HepG2 (cell line): ENCODE measurements around the gene MYL6B.

Experiments
- CHD2 ChIP-seq: IDR thresholded peaks from 2 replicates; pipeline ENCODE4 v1.6.1; 2011; ENCODE audit warnings: low read depth, low read length, improper control_type of control experiment
- GPN1 ChIP-seq: sonication (generic); formaldehyde crosslinking; IDR thresholded peaks from 2 replicates; pipeline ENCODE4 v1.5.1; 2020; ENCODE audit warnings: missing genetic modification reagents, borderline replicate concordance
- MXI1 ChIP-seq: IDR thresholded peaks from 3 replicates; pipeline ENCODE4 v1.6.1; 2012; ENCODE audit warnings: low read depth, low read length, inconsistent platforms, borderline replicate concordance
- PATZ1 ChIP-seq: sonication (generic); formaldehyde crosslinking; IDR thresholded peaks from 2 replicates; pipeline ENCODE4 v1.4.0; 2020; ENCODE audit warnings: missing genetic modification reagents
- PHF20 ChIP-seq: sonication (generic); formaldehyde crosslinking; IDR thresholded peaks from 2 replicates; pipeline ENCODE4 v1.5.0; 2020; ENCODE audit warnings: mild to moderate bottlenecking, missing genetic modification reagents
- ZNF879 ChIP-seq: sonication (generic); formaldehyde crosslinking; IDR thresholded peaks from 2 replicates; pipeline ENCODE4 v1.8.1; 2023; ENCODE audit warnings: missing genetic modification reagents

- TF ChIP-seq GPN1 (CRISPR knock-in tag) = no peak
- no peak for TF ChIP-seq PATZ1 (CRISPR knock-in tag)
- TF ChIP-seq ZNF879 = no peak
- no peak for TF ChIP-seq PHF20 (CRISPR knock-in tag)
- TF ChIP-seq MXI1 = no peak
- no peak for TF ChIP-seq CHD2
These were observed 38.3 kb downstream of the MYL6B start for GRCh38 chr12:56190695-56191155.
